ENCODE results near the gene BTBD2. TPM values are rescaled to one million over a fixed set of nuclear protein-coding genes. Genes with fewer than 3 reads are reported as not detected.

The BTBD2 gene
- total RNA-seq, 1 experiment from 2014 or later, result 110 TPM

DNA sequence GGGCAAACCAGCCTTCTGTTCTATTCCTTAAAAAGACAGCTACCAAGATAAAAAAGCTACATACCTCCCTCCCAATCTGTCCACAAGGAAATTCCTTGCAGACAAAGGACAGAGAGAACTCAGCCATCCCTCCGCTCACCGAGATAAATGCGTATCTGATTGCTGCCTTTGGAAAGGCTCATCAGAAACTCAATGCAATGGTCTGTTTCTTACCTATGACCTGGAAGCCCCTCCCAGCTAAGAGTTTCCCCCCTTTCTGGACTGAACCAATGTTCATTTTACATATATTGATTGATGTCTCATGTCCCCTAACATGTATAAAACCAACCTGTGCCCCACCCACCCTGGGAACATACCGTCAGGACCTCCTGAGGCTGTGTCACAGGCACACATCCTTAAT, 11.6 kb downstream of the BTBD2 start:
- H3K27ac Mint-ChIP-seq, result peak overlapping the region in 2 of 3 experiments; percentile 39 to 68; a peak in 2 of 7 replicates
- Histone ChIP-seq H2BK12ac (ENCODE audit: insufficient read length, low read depth, low read length) (no peak overlapping the region), H2BK15ac (ENCODE audit: low read depth, low read length) (no peak overlapping the region), H3K79me1 (ENCODE audit: insufficient read depth, low read depth, low read length, poor library complexity, severe bottlenecking) (no peaks in the 10 kb centered on the region), H2BK20ac (ENCODE audit: low read depth, low read length, poor library complexity, severe bottlenecking) (no peak overlapping the region), H2BK5ac (ENCODE audit: insufficient read length, low read length) (no peak overlapping the region), H3K56ac (ENCODE audit: insufficient read length, low read depth, low read length) (no peak overlapping the region), H3K14ac (ENCODE audit: insufficient read depth, low read length) (no peak overlapping the region), H3K9me3 (ENCODE audit: control insufficient read depth, low read depth, low read length) (no peaks in the 10 kb centered on the region), H4K5ac (ENCODE audit: insufficient read length, low read depth, low read length) (no peak overlapping the region), H3K27ac (ENCODE audit: insufficient read length, low read depth, low read length) (no peak overlapping the region), H3K23me2 (ENCODE audit: insufficient read length, low read depth, low read length, poor library complexity, severe bottlenecking) (no peaks in the 10 kb centered on the region), H3K4me2 (ENCODE audit: insufficient read depth, insufficient read length, low read length) (no peak overlapping the region), H3K23ac (ENCODE audit: insufficient read length, low read depth, low read length) (no peak overlapping the region), H3K4ac (ENCODE audit: low read depth, low read length) (no peak overlapping the region), H3K27me3 (ENCODE audit: insufficient read depth, low read length) (no peaks in the 10 kb centered on the region), H3K9ac (ENCODE audit: extremely low read depth, insufficient read length, low read length) (no peak overlapping the region), H2AFZ (ENCODE audit: low read length) (no peak overlapping the region), H3K4me1 (ENCODE audit: insufficient read depth, low read length) (no peaks in the 10 kb centered on the region), H4K8ac (replicated peaks; ENCODE audit: insufficient read length, low read depth, low read length) (no peak overlapping the region), H3K79me2 (ENCODE audit: insufficient read depth, low read length) (no peaks in the 10 kb centered on the region), H2BK120ac (ENCODE audit: low read depth, low read length, poor library complexity, severe bottlenecking) (no peak overlapping the region), H4K91ac (ENCODE audit: insufficient read length, low read depth, low read length) (no peak overlapping the region), H3T11ph (ENCODE audit: low read length) (no peak overlapping the region), H4K20me1 (ENCODE audit: control insufficient read depth, insufficient read depth, insufficient read length) (no peaks in the 10 kb centered on the region), H3K18ac (ENCODE audit: insufficient read length, low read depth, low read length) (no peak overlapping the region), H2AK5ac (ENCODE audit: insufficient read length, low read length) (no peak overlapping the region)
- no CpG with 5 or more reads among the region's 4 CpGs for WGBS (ENCODE audit: extremely low coverage, insufficient read length, low lambda C conversion rate)
- peaks cover 4% of the 10 kb centered on the region in 2 experiments for H3K4me1 Mint-ChIP-seq
- no peaks in the 10 kb centered on the region for H3K9me3 Mint-ChIP-seq
- no peaks in the 10 kb centered on the region for H3K27me3 Mint-ChIP-seq (ENCODE audit: low read depth)
- peaks cover 16 to 41% (median 34%) of the 10 kb centered on the region in 3 experiments for H3K36me3 Mint-ChIP-seq (ENCODE audit: insufficient read depth in 1 of 3, low read depth in 3 of 3)
- TF ChIP-seq CTCF (conservative IDR thresholded peaks at IDR 0.05), result no peak
- no peak overlapping the region; a peak in 1 of 5 replicates for H3K4me3 Mint-ChIP-seq
- no peak for DNase-seq
